DND-41 (cell line): Measurements from ENCODE around the gene CUBN.
A peak's percentile ranks its signal among the peaks of the same experiment; 100 is the strongest.

Experiments
- ATAC-seq: fragments of 200-7000 bp; cut with Tn5 transposase; 3 replicates; pipeline ENCODE4 v1.9.1; 2021; ENCODE audit warnings: low read depth; ENCODE audit not compliant: insufficient read depth
- DNase-seq: peaks from one replicate; pipeline ENCODE4 v3.0.0-alpha.2; 2020
- H2AFZ ChIP-seq: 2 replicates; pipeline ENCODE4 v1.6.0; 2012; ENCODE audit warnings: low read depth, low read length
- H3K27ac ChIP-seq: 2 replicates; pipeline ENCODE4 v1.5.1; 2012; ENCODE audit warnings: low read length, inconsistent platforms
- H3K27me3 ChIP-seq: fragments of 200-600 bp; sonication (generic); 2 replicates; pipeline ENCODE4 v1.6.0; 2012; ENCODE audit warnings: low read length, mild to moderate bottlenecking, inconsistent platforms; ENCODE audit not compliant: insufficient read depth, poor library complexity
- H3K36me3 ChIP-seq: 2 replicates; pipeline ENCODE4 v1.5.1; 2012; ENCODE audit warnings: low read length, inconsistent platforms; ENCODE audit not compliant: insufficient read depth
- H3K4me1 ChIP-seq: 2 replicates; pipeline ENCODE4 v1.5.1; 2012; ENCODE audit warnings: mild to moderate bottlenecking, low read length; ENCODE audit not compliant: insufficient read depth
- H3K4me2 ChIP-seq: 2 replicates; pipeline ENCODE4 v1.6.0; 2012; ENCODE audit warnings: mild to moderate bottlenecking, moderate library complexity, low read length, inconsistent platforms; ENCODE audit not compliant: insufficient read depth
- H3K4me3 ChIP-seq, 2 experiments: fragments of 200-600 bp in 1 of 2; shearing (Covaris generic) in 1 of 2; 2 replicates each; pipeline ENCODE4 v1.5.1; 2012 to 2016; ENCODE audit warnings: inconsistent platforms in 2 of 2, low read length in 2 of 2, mild to moderate bottlenecking in 2 of 2, low read depth in 1 of 2, moderate library complexity in 1 of 2
- H3K79me2 ChIP-seq: 2 replicates; pipeline ENCODE4 v1.6.0; 2012; ENCODE audit warnings: low read length, inconsistent platforms; ENCODE audit not compliant: insufficient read depth
- H3K9ac ChIP-seq: 2 replicates; pipeline ENCODE4 v1.6.0; 2012; ENCODE audit warnings: low read depth, mild to moderate bottlenecking, inconsistent platforms, low read length, moderate library complexity
- H3K9me3 ChIP-seq: 2 replicates; pipeline ENCODE4 v1.5.1; 2012; ENCODE audit warnings: low read length, moderate library complexity, mild to moderate bottlenecking, inconsistent platforms; ENCODE audit not compliant: insufficient read depth, severe bottlenecking
- H4K20me1 ChIP-seq: 2 replicates; pipeline ENCODE4 v1.6.0; 2012; ENCODE audit warnings: low read length; ENCODE audit not compliant: insufficient read depth
- CTCF ChIP-seq: IDR thresholded peaks from 2 replicates; pipeline ENCODE4 v1.5.1; 2012; ENCODE audit warnings: borderline replicate concordance, low read length, moderate library complexity, mild to moderate bottlenecking; ENCODE audit not compliant: poor library complexity, severe bottlenecking; ENCODE audit errors: extremely low read depth
- EZH2 ChIP-seq: IDR thresholded peaks from 3 replicates; pipeline ENCODE4 v1.6.1; 2012; ENCODE audit warnings: borderline replicate concordance, low read depth, mild to moderate bottlenecking, moderate library complexity, low read length, inconsistent platforms; ENCODE audit not compliant: severe bottlenecking

The CUBN gene

GRCh38 chr10:17024461-17024860, 105.2 kb downstream of the CUBN start:
- peaks cover 70% of the 10 kb centered on the region for H3K4me1 ChIP-seq
- peak overlapping the region; percentile 90 for H3K27ac ChIP-seq

GRCh38 chr10:17023386-17024298, 106.0 kb downstream of the CUBN start:
- Histone ChIP-seq H3K9me3 (peaks cover 3% of the 10 kb centered on the region), H3K9ac (peak overlapping the region; percentile 52), H2AFZ (peak overlapping the region; percentile 40), H3K4me3 (peak overlapping the region in 1 of 2 experiments; percentile 35; a peak in 2 of 4 replicates), H3K27me3 (no peaks in the 10 kb centered on the region), H3K36me3 (no peaks in the 10 kb centered on the region), H3K4me2 (peak overlapping the region; percentile 62), H3K4me1 (peaks cover 64% of the 10 kb centered on the region), H3K27ac (peak overlapping the region; percentile 90), H4K20me1 (no peaks in the 10 kb centered on the region), H3K79me2 (no peaks in the 10 kb centered on the region)
- peak; percentile 93 for ATAC-seq
- DNase-seq = peak; percentile 83
- TF ChIP-seq CTCF = no peak
- TF ChIP-seq EZH2 = no peak

More at GRCh38 chr10:17024461-17024860, 105.2 kb downstream of the CUBN start:
- TF ChIP-seq CTCF (no peak), EZH2 (no peak)
- Histone ChIP-seq H3K36me3 (no peaks in the 10 kb centered on the region), H4K20me1 (no peaks in the 10 kb centered on the region), H3K27me3 (no peaks in the 10 kb centered on the region), H3K4me3 (0 out of 4 replicates have a peak overlapping the region, but pooled peaks of 1 of the 2 experiments have one; percentile 35), H3K9ac (peak overlapping the region; percentile 52), H3K9me3 (no peaks in the 10 kb centered on the region), H2AFZ (peak overlapping the region; percentile 51; the same call in 1 of the 2 replicates), H3K4me2 (peak overlapping the region; percentile 62), H3K79me2 (no peaks in the 10 kb centered on the region)
- DNase-seq (no peak), ATAC-seq (peak; percentile 14; the same call in 1 of the 3 replicates)

GRCh38 chr10:17022896-17023295, 106.7 kb downstream of the CUBN start:
- TF ChIP-seq EZH2 = no peak
- no peak for TF ChIP-seq CTCF
- Histone ChIP-seq H3K79me2 (no peaks in the 10 kb centered on the region), H3K27ac (peak overlapping the region; percentile 76), H3K9ac (peak overlapping the region; percentile 52), H3K4me1 (peaks cover 56% of the 10 kb centered on the region), H3K27me3 (no peaks in the 10 kb centered on the region), H2AFZ (0 out of 2 replicates have a peak overlapping the region, but pooled peaks have one; percentile 11), H3K4me2 (peak overlapping the region; percentile 62), H3K4me3 (peak overlapping the region in 1 of 2 experiments; percentile 35; a peak in 2 of 4 replicates), H4K20me1 (no peaks in the 10 kb centered on the region), H3K9me3 (peaks cover 3% of the 10 kb centered on the region), H3K36me3 (no peaks in the 10 kb centered on the region)
- DNase-seq = no peak
- no peak for ATAC-seq
